ENCODE data around the gene CEP83.

DNA sequence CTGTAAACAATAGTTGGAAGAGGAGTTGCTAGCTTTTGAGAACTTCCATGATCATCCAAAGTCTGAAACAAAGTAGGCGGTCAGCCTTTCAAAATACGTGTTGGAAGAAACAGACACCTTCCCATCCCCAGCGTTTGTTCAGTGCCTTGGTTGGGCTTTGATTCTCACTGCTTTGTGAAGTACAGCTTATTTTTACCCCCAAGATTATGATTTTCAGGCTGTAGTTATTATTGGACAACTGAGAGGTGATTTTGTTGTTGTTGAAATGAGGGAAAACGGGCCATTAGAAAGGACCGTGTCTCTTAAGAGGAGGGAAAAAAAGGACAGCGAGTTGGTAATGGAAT, 921 bp upstream of the CEP83 start:
- TF ChIP-seq CTCF (IDR thresholded peaks at IDR 0.05), result no peak
- no peak for TF ChIP-seq POLR2A (IDR thresholded peaks at IDR 0.05)
- TF ChIP-seq POLR2AphosphoS5 (IDR thresholded peaks at IDR 0.05), result no peak
